Head of caudate nucleus (tissue), 42 donors: ENCODE results near the gene WFS1.

Experiments
- DNase-seq, 42 donors: peaks; one replicate each; pipeline versions ENCODE4 v3.0.0 to v3.0.0-alpha.2; 2020 to 2021; ENCODE audit warnings: mixed read lengths in 7 of 42
- intact Hi-C: fragments of 100-400 bp; cut with DNase I; formaldehyde crosslinking; loops from one replicate; pipeline ENCODE4 v1.15.0; 2022

WFS1 gene, protein sequence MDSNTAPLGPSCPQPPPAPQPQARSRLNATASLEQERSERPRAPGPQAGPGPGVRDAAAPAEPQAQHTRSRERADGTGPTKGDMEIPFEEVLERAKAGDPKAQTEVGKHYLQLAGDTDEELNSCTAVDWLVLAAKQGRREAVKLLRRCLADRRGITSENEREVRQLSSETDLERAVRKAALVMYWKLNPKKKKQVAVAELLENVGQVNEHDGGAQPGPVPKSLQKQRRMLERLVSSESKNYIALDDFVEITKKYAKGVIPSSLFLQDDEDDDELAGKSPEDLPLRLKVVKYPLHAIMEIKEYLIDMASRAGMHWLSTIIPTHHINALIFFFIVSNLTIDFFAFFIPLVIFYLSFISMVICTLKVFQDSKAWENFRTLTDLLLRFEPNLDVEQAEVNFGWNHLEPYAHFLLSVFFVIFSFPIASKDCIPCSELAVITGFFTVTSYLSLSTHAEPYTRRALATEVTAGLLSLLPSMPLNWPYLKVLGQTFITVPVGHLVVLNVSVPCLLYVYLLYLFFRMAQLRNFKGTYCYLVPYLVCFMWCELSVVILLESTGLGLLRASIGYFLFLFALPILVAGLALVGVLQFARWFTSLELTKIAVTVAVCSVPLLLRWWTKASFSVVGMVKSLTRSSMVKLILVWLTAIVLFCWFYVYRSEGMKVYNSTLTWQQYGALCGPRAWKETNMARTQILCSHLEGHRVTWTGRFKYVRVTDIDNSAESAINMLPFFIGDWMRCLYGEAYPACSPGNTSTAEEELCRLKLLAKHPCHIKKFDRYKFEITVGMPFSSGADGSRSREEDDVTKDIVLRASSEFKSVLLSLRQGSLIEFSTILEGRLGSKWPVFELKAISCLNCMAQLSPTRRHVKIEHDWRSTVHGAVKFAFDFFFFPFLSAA

DNA sequence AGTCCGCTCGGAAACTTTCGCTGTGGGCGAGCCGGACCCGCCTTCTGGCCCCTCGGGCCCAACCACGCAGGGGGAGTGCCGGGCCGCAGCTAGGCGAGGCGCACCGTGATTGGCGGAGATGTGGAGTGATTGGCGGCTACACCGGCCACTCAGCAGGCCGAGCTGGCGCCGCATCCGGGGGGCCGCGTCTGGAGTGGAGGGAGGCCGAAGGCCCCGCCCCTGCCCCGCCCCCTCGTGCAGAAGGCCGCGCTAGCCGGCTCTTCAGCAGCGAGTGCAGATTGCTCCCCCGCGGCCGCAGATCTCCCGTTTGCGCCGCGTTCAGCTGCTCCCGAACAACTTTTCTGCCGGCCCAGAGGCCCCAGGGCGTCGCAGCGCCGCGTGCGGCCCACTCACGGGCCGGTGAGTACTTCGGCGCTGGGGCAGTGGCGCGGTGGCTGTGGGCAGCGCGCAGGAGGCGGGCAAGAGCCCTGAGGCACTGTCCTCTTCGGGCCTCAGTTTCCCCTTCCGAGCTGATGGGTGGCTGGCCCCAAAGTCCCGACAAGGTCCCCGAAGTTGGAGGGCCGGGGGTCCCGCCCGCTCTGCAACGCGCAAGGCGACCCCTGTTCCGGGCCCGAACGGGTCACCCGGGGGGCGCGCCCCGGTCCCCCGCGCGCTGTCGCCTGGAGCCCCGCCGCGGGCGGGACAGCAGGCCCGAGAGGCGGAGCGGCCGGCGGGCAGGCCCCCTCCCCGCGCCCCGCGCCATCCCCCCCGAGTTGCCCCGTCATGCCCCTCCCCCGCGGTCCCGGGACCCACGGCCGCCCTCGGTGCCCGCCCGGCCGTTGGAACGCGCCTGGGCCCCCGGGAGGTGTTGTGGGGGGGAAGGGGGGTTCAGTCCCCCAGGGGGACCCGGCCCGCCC lies at the start of gene WFS1:
Gene WFS1 (plus strand): TSS at position 235 of the 896 bp plus-strand sequence. CDS start 7,606 bp downstream, outside the sequence.
- peak; percentile 95 to 99 (median 99) for DNase-seq
- intact Hi-C loops: loop anchor here (10.0 kb wide), 1 partner anchor 205 kb away; the partner anchor contains the start of gene PPP2R2C

DNA sequence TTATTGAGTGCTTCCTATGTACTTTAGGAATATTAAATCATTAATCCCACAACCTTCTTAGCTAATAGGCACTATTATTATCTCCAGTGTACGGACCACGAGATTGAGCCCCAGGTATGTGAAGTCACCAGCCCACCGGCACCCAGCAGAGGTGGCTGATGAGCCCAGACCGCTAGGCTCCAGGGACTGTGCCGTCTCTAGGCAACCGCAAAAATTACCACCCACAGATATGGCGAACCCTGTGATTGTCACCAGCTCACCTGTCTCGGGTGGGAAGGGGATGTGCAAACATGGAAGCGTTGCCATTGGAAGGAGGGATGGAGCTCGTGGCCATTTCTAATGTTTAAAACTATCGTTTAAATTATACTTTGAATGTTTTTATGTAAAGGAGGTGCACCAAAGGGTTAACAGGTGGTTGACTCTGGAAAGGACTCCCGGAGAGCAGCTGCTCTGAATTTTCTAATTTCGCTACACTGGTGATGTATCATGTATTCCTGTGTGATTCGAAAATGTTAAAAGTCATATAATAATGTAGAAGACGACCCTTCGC lies 48.3 kb upstream of the WFS1 start:
- DNase-seq: peak in 41 of 42 donors; percentile 24 to 88 (median 63)
- intact Hi-C loops: no loop called here

DNA sequence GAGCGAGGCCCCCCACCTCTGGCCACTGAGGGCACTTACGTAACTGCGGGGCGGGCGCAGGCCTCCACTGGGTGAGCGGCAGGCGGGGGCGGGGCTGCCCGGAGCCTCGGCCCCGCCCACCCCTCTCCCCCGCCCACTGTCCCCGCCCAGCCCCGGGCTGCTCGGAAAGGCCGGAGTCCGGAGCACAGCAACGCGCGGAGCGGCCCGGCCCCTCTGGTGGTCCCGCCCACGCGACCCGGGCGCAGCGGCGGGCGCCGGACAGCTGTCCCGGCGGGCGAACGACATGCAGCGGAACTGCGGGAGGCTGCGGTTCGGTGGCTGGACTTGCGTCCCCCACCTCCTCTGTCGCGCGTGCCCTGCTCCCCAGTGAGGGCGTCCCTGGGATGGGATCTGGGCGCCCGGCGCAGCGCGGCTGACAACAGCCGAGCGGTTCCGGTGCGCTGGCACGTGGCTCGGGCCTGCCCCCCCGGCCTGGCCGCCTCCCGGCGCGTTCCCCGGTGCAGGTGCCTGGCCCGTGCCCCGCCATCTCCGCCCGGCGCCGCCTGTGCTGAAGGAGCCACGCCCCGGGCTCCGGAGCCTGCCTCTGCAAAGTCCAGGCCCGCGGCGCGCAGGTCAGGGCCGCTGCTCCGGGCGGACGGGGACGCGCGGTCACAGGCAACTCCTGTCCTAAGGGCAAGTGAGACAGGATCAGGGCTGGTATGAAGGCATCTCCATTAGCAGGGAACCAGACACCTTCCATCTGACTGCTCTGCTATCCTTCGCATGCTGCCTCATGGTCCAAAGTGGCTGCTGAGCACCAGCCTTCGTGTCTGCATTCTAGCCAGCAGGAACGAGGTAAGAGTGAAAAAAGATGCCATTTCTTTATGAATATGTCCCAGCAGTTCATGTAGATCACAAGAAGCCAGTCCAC lies 47.5 kb upstream of the WFS1 start:
- intact Hi-C loops: no loop called here
- peak in 41 of 42 donors; percentile 39 to 86 (median 71) for DNase-seq

DNA sequence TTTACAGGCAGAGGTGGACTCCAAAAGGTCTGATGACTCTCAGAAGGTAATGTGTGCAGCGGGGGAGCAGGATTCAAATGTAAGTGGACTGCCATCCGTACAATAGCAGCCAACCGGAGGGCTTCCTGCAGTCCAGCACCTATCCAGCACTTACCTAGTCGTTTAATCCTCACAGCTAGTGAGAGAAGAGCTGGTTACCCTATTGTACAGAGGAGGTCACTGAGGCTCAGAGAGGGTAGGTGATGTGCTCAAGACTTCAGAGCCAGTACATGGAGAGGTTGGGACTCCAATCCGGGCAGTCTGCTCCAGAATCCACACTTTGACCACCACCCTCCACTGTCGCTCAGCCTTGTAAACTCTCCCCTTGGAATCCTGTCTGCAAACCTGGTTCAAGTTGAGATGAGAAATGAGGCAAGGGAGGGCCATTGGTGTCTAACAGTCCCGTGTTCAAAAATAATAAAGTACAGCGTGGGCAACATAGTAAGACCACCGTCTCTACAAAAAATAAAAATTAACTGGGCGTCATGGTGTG lies 46.8 kb upstream of the WFS1 start:
- intact Hi-C loops: no loop called here
- DNase-seq: peak in 17 of 42 donors; percentile 25 to 73 (median 45)

DNA sequence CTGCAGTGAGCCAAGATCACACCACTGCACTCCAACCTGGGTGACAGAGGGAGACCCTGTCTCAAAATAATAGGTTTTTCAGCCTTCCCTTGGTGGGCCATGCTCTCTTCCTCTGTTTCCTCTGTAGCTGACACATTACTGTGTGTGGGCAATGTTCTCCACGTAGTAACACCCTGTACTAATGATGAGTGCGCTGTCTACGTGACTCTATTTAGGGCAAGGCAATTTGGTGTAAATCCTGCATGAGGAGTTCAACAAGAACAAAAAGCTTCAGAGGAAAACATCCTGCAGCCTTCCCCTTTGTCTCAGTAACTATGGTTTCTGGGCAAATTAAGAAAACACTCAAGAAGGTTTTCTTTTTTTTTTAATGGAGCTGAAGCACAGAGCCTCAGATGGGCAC lies 44.9 kb upstream of the WFS1 start:
- intact Hi-C loops: loop anchor here (1.0 kb wide), 1 partner anchor 27 kb away; no protein-coding TSS in a partner anchor
- peak in 23 of 42 donors; percentile 30 to 86 (median 64) for DNase-seq

DNA sequence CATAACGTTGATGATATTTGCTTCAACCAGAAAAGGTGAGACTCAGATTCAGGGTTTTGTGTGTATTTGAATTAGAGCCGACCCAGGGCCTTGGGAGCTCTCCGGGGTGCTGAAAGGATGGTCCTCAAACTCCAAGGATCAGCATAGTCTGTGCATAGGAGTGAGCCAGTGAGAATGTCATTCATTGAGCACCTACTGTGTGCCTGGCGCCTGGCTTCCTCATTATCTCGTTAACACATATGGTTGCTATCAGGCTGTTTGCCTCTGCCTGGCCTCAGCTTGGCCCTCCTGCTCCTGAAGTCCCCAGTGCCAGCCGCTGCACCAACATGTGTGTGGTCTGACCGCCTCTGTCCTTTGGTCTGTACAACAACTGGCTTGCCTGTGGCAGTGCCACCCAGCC lies 44.2 kb upstream of the WFS1 start:
- DNase-seq: peak in 2 of 42 donors; percentile 29 to 36
- intact Hi-C loops: no loop called here

DNA sequence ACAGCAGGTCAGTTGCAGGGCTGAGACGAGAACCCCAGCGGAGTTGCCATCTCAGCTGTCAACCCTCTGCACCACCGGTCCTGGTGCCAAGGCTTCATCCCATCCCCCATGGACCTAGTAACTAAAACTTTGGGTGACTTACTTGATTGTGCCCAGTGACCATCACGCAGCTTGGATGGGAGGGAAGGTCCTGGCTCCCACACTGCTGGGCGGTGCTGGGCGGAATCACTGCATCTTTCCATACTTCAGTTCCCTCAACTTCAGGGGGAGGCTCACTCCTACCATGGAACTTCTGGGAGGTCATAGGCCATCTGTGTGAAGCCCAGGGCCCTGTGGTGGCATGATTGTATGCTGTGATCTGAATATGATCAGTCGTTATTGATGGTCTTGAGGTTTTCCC lies 43.1 kb upstream of the WFS1 start:
- DNase-seq: peak in 3 of 42 donors; percentile 3 to 12 (median 4)
- intact Hi-C loops: no loop called here

DNA sequence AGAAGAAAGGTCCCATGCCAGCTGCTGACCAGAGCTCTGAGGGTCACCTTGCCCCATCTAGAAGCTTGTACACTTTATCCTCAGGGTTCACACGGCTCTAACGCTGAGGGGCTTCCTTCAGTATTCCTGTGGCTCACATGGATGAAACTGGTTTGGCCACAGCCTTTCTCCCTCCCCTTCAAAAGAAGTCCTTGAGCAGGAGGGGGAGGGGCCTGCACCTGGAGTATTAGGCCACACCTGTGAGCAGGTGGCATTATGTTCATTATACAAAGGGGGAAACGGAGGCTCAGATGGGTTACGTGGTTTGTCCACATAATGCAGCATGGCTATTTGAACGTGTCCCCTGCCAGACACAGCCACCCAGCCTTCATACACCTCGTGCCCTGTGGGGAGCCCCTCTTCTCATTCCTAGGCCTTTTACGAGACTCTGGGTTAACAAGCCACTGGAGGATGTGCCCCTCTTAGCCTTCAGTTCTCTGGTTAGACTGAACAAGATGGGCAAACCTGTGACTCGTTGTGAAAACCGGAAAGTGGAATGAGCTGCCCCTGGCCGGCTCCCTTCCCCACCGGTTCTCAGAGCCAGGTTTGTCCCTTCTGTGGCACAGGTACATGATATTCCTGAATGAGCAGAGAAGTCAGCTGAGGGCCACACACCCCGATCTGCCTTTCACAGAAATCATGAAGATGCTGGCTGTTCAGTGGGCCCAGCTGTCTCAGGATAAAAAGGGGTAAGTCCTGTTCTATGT lies 42.1 kb upstream of the WFS1 start:
- intact Hi-C loops: no loop called here
- DNase-seq: peak in 3 of 42 donors; percentile 6 to 18 (median 11)

DNA sequence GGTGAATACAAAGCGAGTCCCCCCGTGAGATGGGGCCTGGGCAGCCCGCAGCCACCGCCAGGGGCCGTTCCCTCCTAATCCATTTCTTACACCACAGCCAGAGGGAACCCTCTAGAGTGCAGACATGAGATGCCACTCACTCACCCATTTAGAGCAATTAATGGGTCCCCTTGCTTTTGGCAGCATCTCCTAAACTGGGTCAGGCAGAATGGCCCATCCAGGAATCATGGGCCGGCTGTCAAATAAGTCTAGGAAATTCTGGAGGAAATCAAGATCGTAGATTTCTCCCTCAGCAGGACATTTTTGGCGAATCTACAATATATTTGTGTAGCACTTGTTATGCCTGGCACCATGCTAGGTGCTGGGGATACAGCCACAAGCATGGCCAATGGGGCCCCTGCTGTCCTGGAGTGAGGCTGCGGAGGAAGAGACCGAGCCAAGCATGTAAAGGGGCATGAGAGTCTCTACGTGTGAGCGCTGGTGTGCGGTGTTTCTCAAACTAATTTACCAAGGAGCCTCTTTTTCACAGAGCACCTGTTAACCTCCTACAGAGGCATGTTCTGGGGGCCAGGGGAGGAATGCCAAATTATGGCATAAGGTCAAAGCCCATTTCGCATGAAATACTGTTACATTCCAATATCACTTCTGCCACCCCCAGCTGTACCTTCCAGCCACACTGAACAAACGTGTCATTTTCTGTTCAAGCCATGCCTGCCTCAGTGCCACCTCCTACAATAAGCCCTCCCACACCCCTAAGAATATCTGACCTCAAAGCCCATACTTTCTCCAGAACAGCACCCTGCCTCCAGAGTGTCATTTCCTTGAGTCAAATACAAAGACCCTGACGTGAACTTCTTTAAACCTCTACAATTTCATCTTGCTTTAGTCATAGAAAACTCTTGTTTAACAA lies 41.2 kb upstream of the WFS1 start:
- DNase-seq: peak in 25 of 42 donors; percentile 24 to 85 (median 50)
- intact Hi-C loops: no loop called here

DNA sequence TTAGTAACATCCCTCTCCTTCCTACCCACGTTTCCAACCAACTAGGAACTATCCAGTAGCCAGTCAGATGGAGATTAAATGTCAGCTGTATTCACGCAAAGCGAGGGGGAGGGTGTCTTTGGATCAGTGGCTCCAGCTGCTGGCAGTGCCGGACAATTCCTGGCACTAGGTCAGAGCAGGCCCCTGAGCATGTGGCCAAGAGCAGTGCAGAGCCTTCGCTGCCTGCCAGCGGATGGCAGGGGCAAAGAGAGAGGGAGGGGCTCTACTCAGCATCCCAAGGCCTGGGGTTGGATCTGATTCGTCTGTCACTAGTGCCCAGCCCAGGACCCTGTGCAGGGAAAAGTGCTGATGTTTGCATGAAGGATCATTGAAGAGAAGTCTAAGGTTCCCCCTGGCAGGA lies 40.6 kb upstream of the WFS1 start:
- intact Hi-C loops: no loop called here
- peak; percentile 44 to 87 (median 74) for DNase-seq

DNA sequence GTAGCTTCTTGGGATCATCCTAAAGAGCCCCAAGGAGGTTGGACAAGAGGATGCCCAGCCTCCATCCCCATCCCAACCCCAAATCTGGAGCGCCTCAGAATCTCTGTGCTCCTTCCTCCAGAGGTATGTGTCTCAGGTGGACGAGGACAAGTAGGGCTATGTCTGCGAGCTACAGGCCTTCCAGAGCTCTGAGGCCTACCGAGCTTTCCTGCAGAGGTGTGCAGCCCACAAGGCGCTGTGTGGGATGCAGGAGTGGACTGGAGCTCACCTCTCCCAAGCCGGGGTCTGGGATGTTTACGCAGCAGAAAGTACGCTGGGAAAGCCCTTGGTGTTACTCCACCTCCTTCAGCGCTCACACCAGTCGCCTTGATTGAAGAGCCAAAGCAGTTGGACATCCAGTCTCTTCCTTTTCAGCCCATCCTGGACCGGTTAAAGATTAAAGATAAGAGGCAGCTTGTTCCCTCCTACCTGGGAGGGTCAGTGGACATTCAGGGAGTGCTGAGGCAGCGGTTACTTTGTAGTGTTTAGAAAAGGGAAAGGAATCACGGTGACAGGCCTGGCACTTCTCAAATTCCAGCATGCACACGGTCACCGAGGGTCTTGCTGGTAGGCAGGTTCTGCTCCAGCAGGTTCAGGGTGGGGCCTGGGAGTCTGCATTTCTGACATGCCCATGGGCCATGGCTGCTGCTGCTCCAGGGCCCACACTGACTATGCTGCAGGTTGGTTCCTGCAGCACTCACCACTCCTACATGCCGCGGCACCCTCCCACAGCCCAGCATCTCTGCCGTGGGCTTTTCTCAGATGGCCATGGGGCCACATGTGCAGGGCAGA lies 39.8 kb upstream of the WFS1 start:
- peak in 6 of 42 donors; percentile 5 to 28 (median 16) for DNase-seq
- intact Hi-C loops: no loop called here

DNA sequence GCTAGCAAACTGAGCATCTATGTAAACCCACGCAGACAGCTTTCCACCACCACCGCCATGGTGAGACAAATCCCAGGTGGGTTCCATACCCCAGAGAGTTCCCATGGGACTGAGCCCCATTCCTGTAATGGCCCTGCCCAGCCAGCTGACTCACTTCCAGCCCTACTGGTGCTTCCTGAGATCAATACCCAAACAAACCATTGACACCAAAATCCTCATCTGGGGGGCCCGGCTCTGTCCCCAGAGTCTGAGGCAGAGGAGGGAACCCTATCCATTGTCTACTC lies 39.2 kb upstream of the WFS1 start:
- intact Hi-C loops: no loop called here

DNA sequence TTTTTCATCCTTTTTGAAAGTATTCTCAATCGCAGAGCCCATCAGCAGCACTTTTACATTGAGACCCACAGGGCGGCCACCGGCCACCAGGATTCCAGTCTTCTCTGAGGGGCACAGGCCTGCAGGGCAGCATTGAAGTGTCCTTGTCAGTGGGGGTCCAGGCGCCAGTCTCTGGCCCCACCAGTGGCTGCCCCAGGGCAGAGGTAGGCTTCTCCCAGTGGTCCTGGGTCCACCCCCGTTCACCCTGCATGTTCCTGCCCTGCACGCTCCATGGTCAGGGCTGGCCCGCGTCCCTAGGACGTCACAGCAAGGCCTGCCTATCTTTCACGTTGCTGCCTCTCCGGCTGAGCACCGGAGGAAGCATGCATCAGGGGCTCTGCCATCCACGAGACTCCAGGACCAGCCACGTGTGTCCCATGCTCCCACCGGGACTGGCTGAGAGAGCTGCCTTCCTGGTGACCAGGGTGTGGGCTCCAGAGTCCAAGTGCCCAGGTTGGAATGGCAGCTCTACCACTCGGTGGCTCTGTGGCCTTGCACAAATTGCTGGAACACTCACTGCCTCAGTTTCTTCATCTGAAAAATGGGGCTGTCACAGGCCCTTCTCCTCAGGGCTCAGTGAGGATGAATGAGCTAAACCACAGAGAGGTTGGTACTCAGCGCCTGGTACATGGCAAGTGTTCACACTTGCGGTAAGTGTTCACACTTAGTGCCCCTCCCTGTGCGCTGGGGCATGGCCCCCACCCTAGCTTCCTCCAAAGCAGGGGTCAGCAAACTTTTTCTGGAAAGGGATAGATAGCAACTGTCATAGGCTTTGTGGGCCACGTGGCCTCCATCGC lies 38.6 kb upstream of the WFS1 start:
- DNase-seq: peak in 6 of 42 donors; percentile 4 to 25 (median 9)

More for the DNA sequence above, 39.2 kb upstream of the WFS1 start:
- peak in 4 of 42 donors; percentile 2 to 32 (median 18) for DNase-seq

More for the DNA sequence above, 38.6 kb upstream of the WFS1 start:
- intact Hi-C loops: no loop called here
